HG03097 (cell line): ENCODE results near the gene MAT2A.
"Not testable (repeated sequence)": the region's sequence is repeated elsewhere in the genome, so short reads cannot be mapped to it uniquely, and the experiment has no call there.

Experiments used
- ATAC-seq: cut with Tn5 transposase; IDR thresholded peaks from one replicate; pipeline ENCODE4 v1.9.1; 2021; ENCODE audit not compliant: unreplicated experiment, low FRiP score

MAT2A gene

DNA sequence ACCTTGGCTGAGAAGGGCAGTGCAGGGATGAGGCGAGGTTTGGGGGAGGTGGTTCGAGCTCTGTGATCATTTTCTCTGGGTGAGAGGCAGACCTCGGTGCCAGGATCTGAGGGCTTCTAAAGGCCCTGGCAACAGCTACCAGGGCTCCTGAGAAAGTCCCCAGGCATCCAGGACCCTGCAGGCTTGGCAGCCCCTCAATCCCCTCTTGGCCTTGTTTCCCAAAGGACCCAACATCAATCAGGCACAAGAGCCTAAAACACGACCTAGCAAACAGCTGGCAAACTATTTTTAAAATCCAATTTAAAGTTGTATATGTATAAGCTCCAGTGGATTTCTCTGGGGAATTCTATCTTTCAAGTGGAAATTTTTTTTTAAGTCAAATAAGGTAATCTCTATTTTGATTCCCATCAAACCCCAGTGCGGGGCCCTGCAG lies 15.0 kb upstream of the MAT2A start:
- ATAC-seq, result no peak

- no peak for ATAC-seq
These were observed 14.5 kb upstream of the MAT2A start for GRCh38 chr2:85524336-85524908.

- no peak for ATAC-seq
These were observed 13.9 kb upstream of the MAT2A start for GRCh38 chr2:85525029-85525428.

DNA sequence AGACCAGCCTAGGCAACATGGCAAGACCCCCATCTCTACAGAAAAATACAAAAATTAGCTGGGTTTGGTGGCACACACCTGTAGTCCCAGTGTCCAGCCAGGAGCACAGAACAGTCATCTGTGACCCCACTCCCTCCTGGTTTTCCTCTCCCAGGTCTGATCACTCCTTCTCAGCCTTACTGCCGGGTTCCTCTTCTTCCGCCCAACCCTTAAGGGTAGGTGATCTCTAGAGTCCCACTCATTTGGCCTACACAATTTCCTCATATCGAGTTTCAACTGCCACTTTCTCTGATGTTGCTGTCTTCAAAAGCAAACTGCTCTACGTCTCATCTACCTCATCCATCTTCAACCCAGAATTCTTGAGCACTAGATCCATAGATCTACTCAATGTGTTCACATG lies 13.4 kb upstream of the MAT2A start:
- no peak for ATAC-seq

DNA sequence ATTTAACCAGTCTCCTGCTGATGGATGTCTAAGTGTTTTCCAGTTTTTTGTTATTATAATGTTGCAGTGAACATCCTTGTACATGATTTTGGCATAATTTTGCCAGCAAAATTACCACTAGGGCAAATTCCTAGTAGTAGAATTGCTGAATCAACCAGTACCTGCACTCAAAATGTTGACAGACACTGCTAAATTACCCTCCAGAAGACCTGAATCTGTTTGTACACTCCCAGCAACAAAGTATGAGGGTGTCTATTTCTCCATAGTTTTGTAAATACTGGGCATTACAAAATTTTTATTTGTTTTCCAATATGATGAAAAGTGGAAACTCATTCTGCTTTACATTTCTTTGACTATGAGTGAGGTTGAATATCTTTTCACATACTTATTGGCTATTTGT lies 11.2 kb upstream of the MAT2A start:
- no peak for ATAC-seq

- no peak for ATAC-seq
These were observed 10.6 kb upstream of the MAT2A start for GRCh38 chr2:85528355-85528754.

DNA sequence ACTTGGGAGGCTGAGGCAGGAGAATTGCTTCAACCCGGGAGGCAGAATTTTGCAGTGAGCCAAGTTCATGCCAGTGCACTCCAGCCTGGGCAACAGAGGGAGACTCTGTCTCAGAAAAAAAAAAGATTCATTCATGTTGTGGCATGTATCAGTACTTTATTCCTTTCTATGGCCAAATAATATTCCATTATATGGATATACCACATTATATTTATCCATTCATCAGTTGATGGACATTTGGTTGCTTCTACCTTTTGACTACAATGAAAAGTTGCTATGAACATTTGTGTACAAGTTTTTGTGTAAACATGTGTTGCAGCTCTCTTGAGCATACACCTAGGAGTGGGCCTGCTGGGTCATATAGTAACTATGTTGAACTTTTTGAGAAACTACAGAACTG lies 9.2 kb upstream of the MAT2A start:
- no peak for ATAC-seq

GRCh38 chr2:85531589-85531988 lies 7.4 kb upstream of the MAT2A start:
- no peak for ATAC-seq

GRCh38 chr2:85534099-85534498 lies 4.9 kb upstream of the MAT2A start:
- no peak for ATAC-seq

- ATAC-seq, result no peak
These were observed 4.1 kb upstream of the MAT2A start for GRCh38 chr2:85534881-85535280.

- ATAC-seq, result no peak
These were observed 2.5 kb upstream of the MAT2A start for GRCh38 chr2:85536479-85536878.

DNA sequence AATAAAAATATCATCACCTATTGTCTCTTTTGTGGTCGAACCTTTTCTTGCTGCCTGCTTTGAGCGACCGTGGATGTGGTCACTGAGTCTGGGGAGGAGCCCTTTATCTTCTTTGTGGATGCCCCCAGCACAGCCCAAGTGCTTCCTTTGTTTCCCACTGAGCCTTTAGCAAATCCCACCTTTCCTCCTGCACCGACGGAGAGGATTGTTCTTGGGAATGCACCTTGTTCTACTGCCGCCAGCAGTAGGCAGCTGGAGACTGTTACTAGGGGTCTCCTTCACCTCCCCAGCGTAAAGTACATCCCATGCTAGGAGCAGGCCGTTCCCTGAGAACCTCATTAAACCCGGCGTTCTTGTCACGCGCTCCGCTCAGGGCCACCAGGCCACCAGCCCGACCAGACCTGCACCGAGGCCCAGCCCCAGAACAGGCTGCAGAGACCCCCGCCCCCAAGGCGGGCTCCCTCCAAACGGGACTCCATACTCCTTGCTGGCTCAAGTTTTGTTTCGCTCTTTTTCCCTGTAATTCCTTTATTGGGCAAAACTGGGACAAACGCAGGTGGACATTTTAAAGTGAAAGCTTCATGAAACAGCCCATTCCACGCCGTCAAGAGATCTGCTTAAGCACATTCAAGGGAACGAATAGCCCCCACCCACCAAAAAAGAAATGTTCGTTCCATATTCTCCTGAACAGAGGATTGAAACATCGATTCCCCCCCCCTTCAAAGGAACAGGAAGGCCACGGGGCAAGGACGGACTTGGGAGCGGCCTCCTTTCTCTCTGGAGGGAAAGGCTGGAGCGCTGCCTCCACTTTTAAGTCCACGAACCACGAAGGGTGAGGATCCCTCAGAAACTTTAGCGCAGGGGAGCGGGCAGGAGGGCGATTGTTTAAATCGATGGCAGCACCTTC lies 1.1 kb upstream of the MAT2A start:
- no peak for ATAC-seq

- peak; percentile 34 for ATAC-seq
These were observed 579 bp downstream of the MAT2A start for GRCh38 chr2:85539361-85540132.

- ATAC-seq, result no peak
These were observed 1.2 kb downstream of the MAT2A start for GRCh38 chr2:85540133-85540648.

GRCh38 chr2:85541262-85541661 lies 2.3 kb downstream of the MAT2A start:
- no peak for ATAC-seq

DNA sequence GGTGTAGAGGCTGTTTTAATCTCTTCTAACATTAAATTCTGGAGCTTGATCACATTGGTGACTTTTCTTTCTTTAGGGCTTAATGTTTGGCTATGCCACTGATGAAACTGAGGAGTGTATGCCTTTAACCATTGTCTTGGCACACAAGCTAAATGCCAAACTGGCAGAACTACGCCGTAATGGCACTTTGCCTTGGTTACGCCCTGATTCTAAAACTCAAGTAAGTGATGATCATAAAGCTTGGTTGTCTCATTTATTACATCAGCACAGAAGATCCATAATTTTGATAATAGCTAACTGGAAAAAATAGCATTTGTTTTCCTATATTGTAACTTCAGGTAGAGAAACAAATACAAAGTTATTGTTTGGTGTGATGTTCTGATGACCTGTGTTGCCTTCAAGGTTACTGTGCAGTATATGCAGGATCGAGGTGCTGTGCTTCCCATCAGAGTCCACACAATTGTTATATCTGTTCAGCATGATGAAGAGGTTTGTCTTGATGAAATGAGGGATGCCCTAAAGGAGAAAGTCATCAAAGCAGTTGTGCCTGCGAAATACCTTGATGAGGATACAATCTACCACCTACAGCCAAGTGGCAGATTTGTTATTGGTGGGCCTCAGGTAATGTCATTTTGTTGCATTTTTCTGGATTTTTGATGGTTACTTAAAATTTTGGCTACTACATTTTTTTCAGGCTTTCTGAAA lies 2.9 kb downstream of the MAT2A start:
- no peak for ATAC-seq

GRCh38 chr2:85542777-85543176 lies 3.8 kb downstream of the MAT2A start:
- no peak for ATAC-seq

- ATAC-seq, result not testable (repeated sequence)
These were observed 5.3 kb downstream of the MAT2A start for GRCh38 chr2:85544254-85544691.

- not testable (repeated sequence) for ATAC-seq
These were observed 6.2 kb downstream of the MAT2A start for GRCh38 chr2:85544915-85545779.
